ENCODE data around the gene ZBTB7C. TPM values are rescaled to one million over a fixed set of nuclear protein-coding genes. Genes with fewer than 3 reads are reported as not detected.

The ZBTB7C gene
- total and polyA plus RNA-seq, 2 of the 8 experiments (the other 6 are each of a cell fraction or from before 2014, with no cell fraction given): 0.15 to 0.45 TPM

DNA sequence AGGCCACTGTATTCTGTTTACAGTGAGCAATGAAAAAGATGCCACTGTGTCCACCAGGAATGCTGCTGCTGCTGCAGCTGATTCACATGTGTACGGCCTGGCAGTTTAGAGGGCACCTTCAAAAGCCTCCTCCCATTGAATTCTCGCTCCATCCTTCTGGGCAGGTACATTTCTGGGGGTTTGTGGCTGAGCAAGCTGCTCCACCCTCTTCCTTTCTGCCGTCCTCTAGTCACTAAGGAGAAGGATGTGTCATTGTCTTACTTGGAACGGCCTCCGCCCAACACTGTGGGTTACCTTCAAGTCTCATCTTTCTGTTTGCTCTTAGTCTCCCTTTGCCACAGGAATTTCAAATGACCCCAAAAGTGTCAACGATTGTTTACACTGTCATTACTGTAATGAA is 182.0 kb downstream of the ZBTB7C start (continued):
- TF ChIP-seq SIX5 (IDR thresholded peaks at IDR 0.05; ENCODE audit: low read depth, low read length) (no peak), EP300 (IDR thresholded peaks at IDR 0.05; ENCODE audit: borderline replicate concordance in 1 of 2, low read depth in 2 of 2, low read length in 2 of 2) (no peak)
